ENCODE measurements around the gene CLEC4M.
"Not testable (repeated sequence)": the region's sequence is repeated elsewhere in the genome, so short reads cannot be mapped to it uniquely, and the experiment has no call there.

The CLEC4M gene

DNA sequence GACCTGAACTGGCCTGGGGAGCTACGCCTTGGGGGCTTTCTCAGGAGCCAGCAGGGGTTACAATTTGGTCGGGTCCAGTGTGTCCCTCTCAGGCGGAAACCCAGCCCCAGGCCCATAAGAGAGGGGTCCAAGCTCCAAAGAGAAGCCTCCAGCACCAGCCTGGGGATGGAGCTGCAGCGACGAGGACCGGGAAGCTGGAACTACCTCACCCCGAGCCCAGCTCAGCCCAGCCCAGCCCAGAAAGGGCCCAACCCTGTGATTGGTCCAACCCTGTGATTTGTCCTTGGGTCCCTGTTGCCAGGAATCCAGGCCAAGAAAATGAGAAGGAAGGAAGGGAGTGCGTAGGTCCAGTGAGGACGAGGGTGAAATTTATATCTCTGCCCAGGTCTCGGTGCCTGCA, 24.1 kb downstream of the CLEC4M start:
- TF ChIP-seq YY1 (IDR thresholded peaks at IDR 0.05; ENCODE audit: insufficient read depth, insufficient read length), result no peak
- TF ChIP-seq SUZ12 (IDR thresholded peaks at IDR 0.05; ENCODE audit: extremely low read depth, insufficient read depth, insufficient read length), result no peak
- TF ChIP-seq ZNF274 (IDR thresholded peaks at IDR 0.05; ENCODE audit: low read depth, low read length), result no peak
- H3K9me3 ChIP-seq (ENCODE audit: insufficient read depth, low read length), result no peaks in the 10 kb centered on the region
- no peaks in the 10 kb centered on the region for H3K36me3 ChIP-seq (ENCODE audit: insufficient read depth, insufficient read length, low read length)
- peak overlapping the region; percentile 1 for H3K9ac ChIP-seq (ENCODE audit: insufficient read length, low read depth)
- H3K4me3 ChIP-seq (ENCODE audit: insufficient read length, low read depth), result peak overlapping the region; percentile 12
- DNase-seq (ENCODE audit: low read depth, low spot score), result no peak
- peaks cover 83% of the 10 kb centered on the region for H3K27me3 ChIP-seq (ENCODE audit: insufficient read depth, insufficient read length)
- H3K4me1 ChIP-seq (ENCODE audit: insufficient read depth, insufficient read length), result peaks cover 15% of the 10 kb centered on the region

DNA sequence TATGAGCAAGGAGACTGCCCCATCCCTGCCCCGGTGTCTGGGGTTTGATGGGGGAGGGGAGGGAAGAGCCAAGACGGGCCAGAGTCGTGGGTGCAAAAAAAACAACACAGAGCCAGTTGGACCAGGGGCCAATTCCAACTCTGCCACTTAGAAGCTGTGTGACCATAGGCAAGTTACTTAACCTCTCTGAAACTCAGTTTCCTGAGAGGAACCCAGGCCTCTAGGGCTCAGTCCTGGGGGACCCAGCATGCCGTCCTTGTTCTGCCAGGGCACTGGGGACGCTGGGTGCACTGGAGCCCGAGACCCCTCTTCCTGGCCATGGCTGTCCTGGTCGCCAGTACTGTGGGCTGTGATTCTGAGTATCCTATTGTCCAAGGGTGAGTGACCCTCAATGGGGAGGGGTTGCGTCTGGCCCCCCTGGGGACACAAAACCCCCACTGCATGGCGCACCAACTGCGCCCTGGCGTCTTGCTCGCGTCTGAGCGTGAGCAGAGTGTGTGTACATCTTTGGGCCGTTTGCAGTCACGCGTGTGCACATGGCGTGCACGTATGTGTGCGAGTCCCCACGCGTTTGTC, 24.6 kb downstream of the CLEC4M start:
- Histone ChIP-seq H3K36me3 (ENCODE audit: insufficient read depth, insufficient read length, low read length) (no peaks in the 10 kb centered on the region), H3K27me3 (ENCODE audit: insufficient read depth, insufficient read length) (peaks cover 83% of the 10 kb centered on the region), H3K4me1 (ENCODE audit: insufficient read depth, insufficient read length) (peaks cover 15% of the 10 kb centered on the region), H3K9me3 (ENCODE audit: insufficient read depth, low read length) (no peaks in the 10 kb centered on the region), H3K9ac (ENCODE audit: insufficient read length, low read depth) (peak overlapping the region; percentile 62), H3K4me3 (ENCODE audit: insufficient read length, low read depth) (peak overlapping the region; percentile 36)
- DNase-seq (ENCODE audit: low read depth, low spot score), result no peak
- TF ChIP-seq ZNF274 (IDR thresholded peaks at IDR 0.05; ENCODE audit: low read depth, low read length) (no peak), SUZ12 (IDR thresholded peaks at IDR 0.05; ENCODE audit: extremely low read depth, insufficient read depth, insufficient read length) (no peak), YY1 (IDR thresholded peaks at IDR 0.05; ENCODE audit: insufficient read depth, insufficient read length) (no peak)

DNA sequence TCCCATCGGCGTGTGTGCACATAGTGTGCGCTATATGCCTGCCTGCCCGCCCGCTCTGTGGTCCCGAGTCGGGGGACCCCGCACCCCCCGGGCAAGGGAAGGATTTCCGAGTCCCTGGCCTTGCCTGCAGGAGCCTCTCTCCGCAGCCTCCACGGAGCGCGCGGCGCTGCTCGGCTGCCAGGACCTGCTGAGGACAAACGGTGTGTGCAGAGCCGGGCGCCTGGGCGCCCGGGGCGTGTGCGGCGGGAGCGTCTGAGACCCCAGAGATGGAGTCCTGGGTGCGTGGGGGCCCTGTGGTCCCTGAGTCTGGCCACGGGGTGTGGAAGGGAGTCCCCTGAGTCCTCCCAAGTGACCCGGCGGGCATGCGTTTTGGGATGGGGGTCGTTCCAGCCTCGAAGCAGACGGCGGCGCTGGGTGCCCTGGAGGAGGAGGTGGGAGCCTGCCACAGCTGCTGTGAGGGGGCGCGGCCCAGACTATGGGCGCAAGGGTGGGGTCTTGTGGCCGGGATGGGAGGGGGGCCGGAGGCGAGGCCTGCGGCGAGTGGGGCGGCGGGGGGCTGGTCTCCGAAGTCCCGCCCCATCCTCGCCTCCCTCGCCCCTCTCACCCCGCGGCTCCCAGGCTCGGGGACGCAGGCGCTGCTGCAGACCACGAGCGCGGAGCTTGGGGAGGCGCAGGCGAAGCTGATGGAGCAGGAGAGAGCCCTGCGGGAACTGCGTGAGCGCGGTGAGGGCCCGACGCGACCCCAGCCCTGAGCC, 25.3 kb downstream of the CLEC4M start:
- Histone ChIP-seq H3K36me3 (ENCODE audit: insufficient read depth, insufficient read length, low read length) (no peaks in the 10 kb centered on the region), H3K9me3 (ENCODE audit: insufficient read depth, low read length) (no peaks in the 10 kb centered on the region), H3K4me1 (ENCODE audit: insufficient read depth, insufficient read length) (peaks cover 15% of the 10 kb centered on the region), H3K4me3 (ENCODE audit: insufficient read length, low read depth) (peak overlapping the region; percentile 36), H3K9ac (ENCODE audit: insufficient read length, low read depth) (peak overlapping the region; percentile 62), H3K27me3 (ENCODE audit: insufficient read depth, insufficient read length) (peaks cover 83% of the 10 kb centered on the region)
- no peak for DNase-seq (ENCODE audit: low read depth, low spot score)
- TF ChIP-seq SUZ12 (IDR thresholded peaks at IDR 0.05; ENCODE audit: extremely low read depth, insufficient read depth, insufficient read length) (no peak), ZNF274 (IDR thresholded peaks at IDR 0.05; ENCODE audit: low read depth, low read length) (no peak), YY1 (IDR thresholded peaks at IDR 0.05; ENCODE audit: insufficient read depth, insufficient read length) (no peak)

DNA sequence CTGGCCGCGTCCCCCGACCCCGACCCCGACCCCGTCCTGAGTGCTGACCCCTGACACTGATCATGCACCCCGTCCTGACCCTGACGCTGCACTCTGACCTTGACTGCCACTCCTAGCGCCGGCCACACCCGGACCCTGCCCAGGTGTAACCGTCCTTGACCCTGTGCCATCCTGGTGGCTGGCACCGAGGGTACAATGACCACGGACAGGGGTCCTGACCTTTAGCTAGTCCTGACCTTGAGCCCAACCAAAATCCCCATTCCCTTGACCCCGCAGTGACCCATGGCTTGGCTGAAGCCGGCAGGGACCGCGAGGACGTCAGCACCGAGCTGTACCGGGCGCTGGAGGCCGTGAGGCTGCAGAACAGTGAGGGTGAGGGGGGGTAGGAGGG, 25.9 kb downstream of the CLEC4M start:
- Histone ChIP-seq H3K9me3 (ENCODE audit: insufficient read depth, low read length) (no peaks in the 10 kb centered on the region), H3K9ac (ENCODE audit: insufficient read length, low read depth) (no peak overlapping the region), H3K27me3 (ENCODE audit: insufficient read depth, insufficient read length) (peaks cover 82% of the 10 kb centered on the region), H3K36me3 (ENCODE audit: insufficient read depth, insufficient read length, low read length) (no peaks in the 10 kb centered on the region), H3K4me3 (ENCODE audit: insufficient read length, low read depth) (peak overlapping the region; percentile 22), H3K4me1 (ENCODE audit: insufficient read depth, insufficient read length) (peaks cover 15% of the 10 kb centered on the region)
- TF ChIP-seq ZNF274 (IDR thresholded peaks at IDR 0.05; ENCODE audit: low read depth, low read length) (no peak), SUZ12 (IDR thresholded peaks at IDR 0.05; ENCODE audit: extremely low read depth, insufficient read depth, insufficient read length) (peak; percentile 87)
- no peak for DNase-seq (ENCODE audit: low read depth, low spot score)

DNA sequence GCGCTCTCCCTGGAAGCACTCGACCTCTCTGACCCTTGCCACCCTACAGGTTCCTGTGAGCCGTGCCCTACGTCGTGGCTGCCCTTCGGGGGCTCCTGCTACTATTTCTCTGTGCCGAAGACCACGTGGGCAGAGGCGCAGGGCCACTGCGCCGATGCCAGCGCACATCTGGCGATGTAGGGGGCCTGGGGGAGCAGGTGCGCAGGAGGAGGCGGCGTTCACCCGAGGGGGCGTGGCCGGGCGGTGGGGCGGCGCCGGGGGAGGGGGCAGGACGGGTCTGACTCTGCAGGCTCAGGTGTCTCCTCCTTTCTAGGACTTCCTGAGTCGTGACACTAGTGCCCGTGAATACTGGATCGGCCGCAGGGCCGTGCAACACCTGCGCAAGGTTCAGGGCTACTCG, 26.4 kb downstream of the CLEC4M start:
- Histone ChIP-seq H3K4me3 (ENCODE audit: insufficient read length, low read depth) (peak overlapping the region; percentile 22), H3K9ac (ENCODE audit: insufficient read length, low read depth) (no peak overlapping the region), H3K4me1 (ENCODE audit: insufficient read depth, insufficient read length) (peaks cover 15% of the 10 kb centered on the region), H3K27me3 (ENCODE audit: insufficient read depth, insufficient read length) (peaks cover 78% of the 10 kb centered on the region), H3K36me3 (ENCODE audit: insufficient read depth, insufficient read length, low read length) (no peaks in the 10 kb centered on the region), H3K9me3 (ENCODE audit: insufficient read depth, low read length) (no peaks in the 10 kb centered on the region)
- TF ChIP-seq ZNF274 (IDR thresholded peaks at IDR 0.05; ENCODE audit: low read depth, low read length), result no peak
- no peak for TF ChIP-seq YY1 (IDR thresholded peaks at IDR 0.05; ENCODE audit: insufficient read depth, insufficient read length)
- TF ChIP-seq SUZ12 (IDR thresholded peaks at IDR 0.05; ENCODE audit: extremely low read depth, insufficient read depth, insufficient read length), result no peak
- no peak for DNase-seq (ENCODE audit: low read depth, low spot score)

DNA sequence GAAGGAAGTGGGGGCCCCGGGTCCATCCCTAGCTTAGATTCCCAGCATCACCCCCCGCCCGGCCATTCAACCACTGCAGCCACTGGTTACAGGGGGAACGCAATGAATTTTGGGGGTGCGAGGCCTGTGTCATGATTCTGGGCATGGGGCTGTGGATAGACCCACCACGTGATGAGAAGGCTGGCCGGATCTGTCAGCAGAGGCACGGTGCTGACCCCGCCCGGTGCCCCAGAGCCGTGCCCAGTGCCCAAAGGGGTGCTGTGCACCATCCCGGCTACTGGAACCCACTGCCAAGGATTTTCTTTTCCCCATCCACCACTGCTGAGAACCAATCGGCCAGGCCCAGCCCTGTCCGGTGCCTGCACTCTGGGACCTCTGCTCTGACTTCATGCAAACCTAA, 27.4 kb downstream of the CLEC4M start:
- peaks cover 69% of the 10 kb centered on the region for H3K27me3 ChIP-seq (ENCODE audit: insufficient read depth, insufficient read length)

DNA sequence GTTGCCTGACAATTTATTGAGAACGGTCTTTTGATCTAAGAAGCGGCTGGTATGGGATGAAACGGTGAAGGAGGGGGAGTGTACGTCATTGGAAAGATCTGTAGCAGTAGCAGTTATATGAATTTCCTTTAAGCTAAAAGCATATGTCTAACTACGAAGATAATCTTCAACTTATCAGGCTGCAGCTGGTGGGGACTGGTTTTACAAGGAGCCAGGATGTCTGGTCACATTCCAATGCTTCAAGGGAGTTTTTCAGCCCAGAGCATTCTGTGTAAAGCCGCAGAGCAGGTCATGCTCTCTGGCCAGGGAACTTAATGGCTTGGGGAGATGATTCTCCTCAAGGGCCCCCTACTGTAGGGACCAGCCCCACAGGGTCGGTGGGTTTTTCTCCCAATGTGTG, 29.2 kb downstream of the CLEC4M start:
- Histone ChIP-seq H3K9me3 (ENCODE audit: insufficient read depth, low read length) (no peaks in the 10 kb centered on the region), H3K4me1 (ENCODE audit: insufficient read depth, insufficient read length) (peaks cover 14% of the 10 kb centered on the region), H3K36me3 (ENCODE audit: insufficient read depth, insufficient read length, low read length) (no peaks in the 10 kb centered on the region), H3K4me3 (ENCODE audit: insufficient read length, low read depth) (no peak overlapping the region), H3K27me3 (ENCODE audit: insufficient read depth, insufficient read length) (peaks cover 54% of the 10 kb centered on the region), H3K9ac (ENCODE audit: insufficient read length, low read depth) (no peak overlapping the region)
- no peak for DNase-seq (ENCODE audit: low read depth, low spot score)
- TF ChIP-seq ZNF274 (IDR thresholded peaks at IDR 0.05; ENCODE audit: low read depth, low read length) (no peak), YY1 (IDR thresholded peaks at IDR 0.05; ENCODE audit: insufficient read depth, insufficient read length) (no peak), SUZ12 (IDR thresholded peaks at IDR 0.05; ENCODE audit: extremely low read depth, insufficient read depth, insufficient read length) (no peak)

More for the DNA sequence above, 27.4 kb downstream of the CLEC4M start:
- Histone ChIP-seq H3K4me1 (ENCODE audit: insufficient read depth, insufficient read length) (peaks cover 15% of the 10 kb centered on the region), H3K9me3 (ENCODE audit: insufficient read depth, low read length) (no peaks in the 10 kb centered on the region), H3K9ac (ENCODE audit: insufficient read length, low read depth) (no peak overlapping the region), H3K4me3 (ENCODE audit: insufficient read length, low read depth) (no peak overlapping the region), H3K36me3 (ENCODE audit: insufficient read depth, insufficient read length, low read length) (no peaks in the 10 kb centered on the region)
- TF ChIP-seq ZNF274 (IDR thresholded peaks at IDR 0.05; ENCODE audit: low read depth, low read length), result no peak
- no peak for DNase-seq (ENCODE audit: low read depth, low spot score)

DNA sequence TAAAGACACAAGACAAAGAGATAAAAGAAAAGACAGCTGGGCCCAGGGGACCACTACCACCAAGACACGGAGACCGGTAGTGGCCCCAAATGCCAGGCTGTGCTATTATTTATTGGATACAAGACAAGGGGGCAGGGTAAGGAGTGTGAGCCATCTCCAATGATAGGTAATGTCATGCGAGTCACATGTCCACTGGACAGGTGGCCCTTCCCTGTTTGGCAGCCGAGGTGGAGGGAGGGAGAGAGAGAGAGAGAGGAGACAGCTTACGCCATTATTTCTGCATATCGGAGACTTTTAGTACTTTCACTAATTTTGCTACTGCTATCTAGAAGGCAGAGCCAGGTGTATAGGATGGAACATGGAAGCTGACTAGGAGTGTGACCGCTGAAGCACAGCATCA, 29.7 kb downstream of the CLEC4M start:
- H3K4me3 ChIP-seq (ENCODE audit: insufficient read length, low read depth); H3K9ac ChIP-seq (ENCODE audit: insufficient read length, low read depth); H3K36me3 ChIP-seq (ENCODE audit: insufficient read depth, insufficient read length, low read length); DNase-seq (ENCODE audit: low read depth, low spot score); H3K9me3 ChIP-seq (ENCODE audit: insufficient read depth, low read length): not testable (repeated sequence)
- Histone ChIP-seq H3K4me1 (ENCODE audit: insufficient read depth, insufficient read length) (peaks cover 12% of the 10 kb centered on the region), H3K27me3 (ENCODE audit: insufficient read depth, insufficient read length) (peaks cover 50% of the 10 kb centered on the region)

All from NT2/D1 (cell line).